HCT116 (cell line): Measurements from ENCODE around the gene PRKD3. TPM values are rescaled to one million over a fixed set of nuclear protein-coding genes. Genes with fewer than 3 reads are reported as not detected.

Experiments used
- ATAC-seq: fragments of 200-7000 bp; cut with Tn5 transposase; 2 replicates; pipeline ENCODE4 v1.9.1; 2020; ENCODE audit warnings: mild to moderate bottlenecking, moderate library complexity
- BruUV-seq: library from RNA; stranded (reverse); fragments of 400-500 nt; replicated peaks from 2 replicates; lab custom pipeline; 2021; lab: Mats Ljungman, UMichigan
- CTCF ChIA-PET: fragments of 300-600 bp; sonication (Branson Sonifier 250); formaldehyde crosslinking; loops from one replicate; lab custom pipeline; 2021; ENCODE audit warnings: antibody characterized with exemption; lab: Charles Lee
- POLR2A ChIA-PET: fragments of 300-600, 350-600 bp; sonication (Branson Sonifier 250); formaldehyde crosslinking; loops from one replicate; lab custom pipeline; 2021; ENCODE audit warnings: antibody characterized with exemption; lab: Charles Lee
- RAD21 ChIA-PET, 2 experiments: fragments of 300-600 bp; sonication (Branson Sonifier 250); formaldehyde crosslinking; loops; one replicate each; lab custom pipeline; 2023; ENCODE audit warnings: low total read pairs in 2 of 2; ENCODE audit not compliant: uncharacterized antibody in 2 of 2, unreplicated experiment in 2 of 2, low non-redundant PET in 1 of 2; lab: Charles Lee
- DNase-seq: peaks from one replicate; pipeline ENCODE4 v3.0.0-alpha.2; 2010; ENCODE audit warnings: low read depth, low spot score
- H2AFZ ChIP-seq: fragments of 200-600 bp; shearing (Covaris generic), sonication (generic); 2 replicates; pipeline ENCODE4 v1.6.1; 2017; ENCODE audit warnings: low read depth, mixed run types, mixed read lengths, antibody characterized with exemption, low read length; ENCODE audit not compliant: poor library complexity, severe bottlenecking
- H3K27ac ChIP-seq: 2 replicates; pipeline ENCODE4 v1.5.1; 2012; ENCODE audit warnings: low read depth, low read length
- H3K27me3 ChIP-seq: fragments of 200-600 bp; sonication (generic); 2 replicates; pipeline ENCODE4 v1.6.1; 2016; ENCODE audit warnings: mixed run types, low read length, mixed read lengths; ENCODE audit not compliant: insufficient read depth
- H3K36me3 ChIP-seq, 2 experiments: fragments of 200-500 bp in 1 of 2; fragments of 200-600 bp in 1 of 2; sonication (Bioruptor generic) in 1 of 2; sonication (generic) in 1 of 2; 2 replicates each; pipeline versions ENCODE4 v1.5.1 to v1.6.1; 2014 to 2016; ENCODE audit warnings: low read length in 2 of 2, inconsistent platforms in 1 of 2, mixed read lengths in 1 of 2, mixed run types in 1 of 2; ENCODE audit not compliant: insufficient read depth in 2 of 2, control insufficient read depth in 1 of 2
- H3K4me1 ChIP-seq, 2 experiments: fragments of 200-600 bp in 1 of 2; sonication (generic) in 1 of 2; 2 replicates each; pipeline versions ENCODE4 v1.5.1 to v1.6.1; 2012 to 2017; ENCODE audit warnings: low read length in 2 of 2, inconsistent platforms in 1 of 2, mild to moderate bottlenecking in 1 of 2, mixed read lengths in 1 of 2, mixed run types in 1 of 2, moderate library complexity in 1 of 2; ENCODE audit not compliant: insufficient read depth in 2 of 2, control insufficient read depth in 1 of 2
- H3K4me2 ChIP-seq: fragments of 200-600 bp; sonication (generic); 2 replicates; pipeline ENCODE4 v1.6.1; 2017; ENCODE audit warnings: mixed run types, low read length, mixed read lengths
- H3K4me3 ChIP-seq, 2 experiments: fragments of 200-600 bp in 1 of 2; sonication (generic) in 1 of 2; replicated peaks in 1 of 2; 2 replicates each; pipeline ENCODE4 v1.5.1; 2011 to 2016; ENCODE audit warnings: low read length in 2 of 2, control low read depth in 1 of 2, low read depth in 1 of 2, mild to moderate bottlenecking in 1 of 2, mixed read lengths in 1 of 2, mixed run types in 1 of 2
- H3K79me2 ChIP-seq: fragments of 200-600 bp; sonication (generic); 2 replicates; pipeline ENCODE4 v1.6.1; 2017; ENCODE audit warnings: mild to moderate bottlenecking, mixed run types, low read length, moderate library complexity, mixed read lengths; ENCODE audit not compliant: insufficient read depth
- H3K9ac ChIP-seq: fragments of 200-600 bp; sonication (generic); 2 replicates; pipeline ENCODE4 v1.6.1; 2016; ENCODE audit warnings: low read length, mixed read lengths
- H3K9me2 ChIP-seq: fragments of 200-600 bp; sonication (generic), shearing (Covaris generic); 2 replicates; pipeline ENCODE4 v1.6.1; 2017; ENCODE audit warnings: mixed run types, mild to moderate bottlenecking, moderate library complexity; ENCODE audit not compliant: insufficient read depth
- H3K9me3 ChIP-seq, 2 experiments: fragments of 200-500 bp in 1 of 2; fragments of 200-600 bp in 1 of 2; sonication (Bioruptor generic) in 1 of 2; sonication (generic) in 1 of 2; 2 replicates each; pipeline ENCODE4 v1.6.1; 2014 to 2017; ENCODE audit warnings: low read length in 2 of 2, mixed read lengths in 2 of 2, inconsistent platforms in 1 of 2, low read depth in 1 of 2, mild to moderate bottlenecking in 1 of 2, mixed run types in 1 of 2, moderate library complexity in 1 of 2; ENCODE audit not compliant: control insufficient read depth in 1 of 2, insufficient read depth in 1 of 2
- H4K20me1 ChIP-seq: fragments of 200-600 bp; sonication (generic), shearing (Covaris generic); 2 replicates; pipeline ENCODE4 v1.6.1; 2017; ENCODE audit warnings: mixed run types, mild to moderate bottlenecking, moderate library complexity; ENCODE audit not compliant: insufficient read depth
- EGR1 ChIP-seq: IDR thresholded peaks from 2 replicates; pipeline ENCODE4 v1.6.1; 2012; ENCODE audit warnings: low read depth
- EZH2phosphoT487 ChIP-seq: fragments of 200-600 bp; IDR thresholded peaks from 2 replicates; pipeline ENCODE4 v1.6.1; 2018; ENCODE audit warnings: antibody characterized with exemption, borderline replicate concordance
- FOSL1 ChIP-seq: IDR thresholded peaks from 2 replicates; pipeline ENCODE4 v1.6.1; 2012; ENCODE audit warnings: low read depth
- SIN3A ChIP-seq: IDR thresholded peaks from 2 replicates; pipeline ENCODE4 v1.6.1; 2012; ENCODE audit warnings: low read depth
- TCF7L2 ChIP-seq: IDR thresholded peaks from 2 replicates; pipeline ENCODE4 v1.7.0; 2011; ENCODE audit warnings: borderline replicate concordance, inconsistent platforms; ENCODE audit not compliant: insufficient read depth, insufficient read length; ENCODE audit errors: extremely low read depth
- intact Hi-C: fragments of 100-400 bp; cut with micrococcal nuclease; formaldehyde crosslinking; loops from 2 replicates; pipeline ENCODE4 v1.10.0; 2022
- total RNA-seq: library from RNA; stranded (reverse); gene quantifications from one replicate; pipeline ENCODE4 v1.2.1, GENCODE V29; 2021; ENCODE audit not compliant: unreplicated experiment
- TF ChIP-seq, protein P1 (sequence below): IDR thresholded peaks from 2 replicates; pipeline ENCODE4 v1.6.1; 2011; ENCODE audit warnings: mild to moderate bottlenecking, low read length, moderate library complexity; ENCODE audit not compliant: insufficient replicate concordance; ENCODE audit errors: extremely low read depth
- TF ChIP-seq, protein P2 (sequence below): IDR thresholded peaks from 2 replicates; pipeline ENCODE4 v1.6.1; 2012; ENCODE audit warnings: low read depth

Gene PRKD3
- total RNA-seq, 1 experiment from 2014 or later: 13.9 TPM

DNA sequence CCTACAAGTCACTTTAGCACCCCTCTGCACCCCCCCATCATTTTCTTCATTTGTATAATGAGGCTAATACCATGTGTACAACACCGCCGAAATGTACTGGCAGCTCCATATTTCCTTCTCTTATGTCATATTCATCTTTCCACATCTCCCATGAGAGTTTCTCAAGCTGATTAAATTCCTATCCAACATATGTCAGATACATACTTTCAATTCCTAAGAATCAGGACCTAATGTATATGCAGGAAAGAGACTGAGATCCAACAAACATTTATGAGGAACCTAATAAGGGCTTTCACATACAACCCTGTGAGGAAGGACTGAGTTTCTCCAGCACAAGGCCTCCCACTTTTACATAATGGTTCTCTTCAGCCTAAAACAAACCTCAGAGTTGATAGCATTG, 41.9 kb downstream of the PRKD3 start:
- BruUV-seq: no TSS peak
- H3K36me3 ChIP-seq: 0 out of 4 replicates have a peak, but pooled peaks cover 0 to 2% of the 10 kb centered on the region in 2 experiments
- H3K4me2 ChIP-seq: no peak overlapping the region
- no peaks in the 10 kb centered on the region for H4K20me1 ChIP-seq
- no peaks in the 10 kb centered on the region for H3K79me2 ChIP-seq
- H3K4me1 ChIP-seq: peaks cover 0 to 7% of the 10 kb centered on the region in 2 experiments; a peak in 2 of 4 replicates
- TF ChIP-seq EZH2phosphoT487: no peak
- TF ChIP-seq TCF7L2: no peak
- no peak for TF ChIP-seq FOSL1
- TF ChIP-seq SIN3A: no peak
- TF ChIP-seq, protein P1, sequence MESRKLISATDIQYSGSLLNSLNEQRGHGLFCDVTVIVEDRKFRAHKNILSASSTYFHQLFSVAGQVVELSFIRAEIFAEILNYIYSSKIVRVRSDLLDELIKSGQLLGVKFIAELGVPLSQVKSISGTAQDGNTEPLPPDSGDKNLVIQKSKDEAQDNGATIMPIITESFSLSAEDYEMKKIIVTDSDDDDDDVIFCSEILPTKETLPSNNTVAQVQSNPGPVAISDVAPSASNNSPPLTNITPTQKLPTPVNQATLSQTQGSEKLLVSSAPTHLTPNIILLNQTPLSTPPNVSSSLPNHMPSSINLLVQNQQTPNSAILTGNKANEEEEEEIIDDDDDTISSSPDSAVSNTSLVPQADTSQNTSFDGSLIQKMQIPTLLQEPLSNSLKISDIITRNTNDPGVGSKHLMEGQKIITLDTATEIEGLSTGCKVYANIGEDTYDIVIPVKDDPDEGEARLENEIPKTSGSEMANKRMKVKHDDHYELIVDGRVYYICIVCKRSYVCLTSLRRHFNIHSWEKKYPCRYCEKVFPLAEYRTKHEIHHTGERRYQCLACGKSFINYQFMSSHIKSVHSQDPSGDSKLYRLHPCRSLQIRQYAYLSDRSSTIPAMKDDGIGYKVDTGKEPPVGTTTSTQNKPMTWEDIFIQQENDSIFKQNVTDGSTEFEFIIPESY: no peak
- TF ChIP-seq, protein P2, sequence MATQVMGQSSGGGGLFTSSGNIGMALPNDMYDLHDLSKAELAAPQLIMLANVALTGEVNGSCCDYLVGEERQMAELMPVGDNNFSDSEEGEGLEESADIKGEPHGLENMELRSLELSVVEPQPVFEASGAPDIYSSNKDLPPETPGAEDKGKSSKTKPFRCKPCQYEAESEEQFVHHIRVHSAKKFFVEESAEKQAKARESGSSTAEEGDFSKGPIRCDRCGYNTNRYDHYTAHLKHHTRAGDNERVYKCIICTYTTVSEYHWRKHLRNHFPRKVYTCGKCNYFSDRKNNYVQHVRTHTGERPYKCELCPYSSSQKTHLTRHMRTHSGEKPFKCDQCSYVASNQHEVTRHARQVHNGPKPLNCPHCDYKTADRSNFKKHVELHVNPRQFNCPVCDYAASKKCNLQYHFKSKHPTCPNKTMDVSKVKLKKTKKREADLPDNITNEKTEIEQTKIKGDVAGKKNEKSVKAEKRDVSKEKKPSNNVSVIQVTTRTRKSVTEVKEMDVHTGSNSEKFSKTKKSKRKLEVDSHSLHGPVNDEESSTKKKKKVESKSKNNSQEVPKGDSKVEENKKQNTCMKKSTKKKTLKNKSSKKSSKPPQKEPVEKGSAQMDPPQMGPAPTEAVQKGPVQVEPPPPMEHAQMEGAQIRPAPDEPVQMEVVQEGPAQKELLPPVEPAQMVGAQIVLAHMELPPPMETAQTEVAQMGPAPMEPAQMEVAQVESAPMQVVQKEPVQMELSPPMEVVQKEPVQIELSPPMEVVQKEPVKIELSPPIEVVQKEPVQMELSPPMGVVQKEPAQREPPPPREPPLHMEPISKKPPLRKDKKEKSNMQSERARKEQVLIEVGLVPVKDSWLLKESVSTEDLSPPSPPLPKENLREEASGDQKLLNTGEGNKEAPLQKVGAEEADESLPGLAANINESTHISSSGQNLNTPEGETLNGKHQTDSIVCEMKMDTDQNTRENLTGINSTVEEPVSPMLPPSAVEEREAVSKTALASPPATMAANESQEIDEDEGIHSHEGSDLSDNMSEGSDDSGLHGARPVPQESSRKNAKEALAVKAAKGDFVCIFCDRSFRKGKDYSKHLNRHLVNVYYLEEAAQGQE: no peak
- no peak for TF ChIP-seq EGR1
- H2AFZ ChIP-seq: no peak overlapping the region
- no peaks in the 10 kb centered on the region for H3K9me2 ChIP-seq
- ATAC-seq (no peak), DNase-seq (no peak)
- H3K9ac ChIP-seq: no peak overlapping the region
- intact Hi-C loops: loop anchor here (10.0 kb wide), 1 partner anchor 592 kb away; no protein-coding TSS in a partner anchor
- ChIA-PET POLR2A (no interaction called here), RAD21 (no interaction called here), CTCF (no interaction called here)
- no peaks in the 10 kb centered on the region for H3K9me3 ChIP-seq
- H3K4me3 ChIP-seq: no peak overlapping the region
- no peak overlapping the region for H3K27ac ChIP-seq
- no peaks in the 10 kb centered on the region for H3K27me3 ChIP-seq
